Hepatocyte (in vitro differentiated cells): Measurements from ENCODE around the gene IRF6. TPM values are rescaled to one million over a fixed set of nuclear protein-coding genes. Genes with fewer than 3 reads are reported as not detected.

Source experiments
- DNase-seq: peaks from one replicate; pipeline ENCODE4 v3.0.0-alpha.2; 2016; ENCODE audit warnings: low spot score
- H2AFZ ChIP-seq: fragments of 200-600 bp; sonication (generic); 2 replicates; pipeline ENCODE4 v1.6.0; 2016; ENCODE audit warnings: antibody characterized with exemption, mild to moderate bottlenecking
- H3K27ac ChIP-seq: fragments of 200-600 bp; sonication (generic); 2 replicates; pipeline ENCODE4 v1.5.1; 2016; ENCODE audit warnings: mild to moderate bottlenecking
- H3K27me3 ChIP-seq: fragments of 200-600 bp; sonication (generic); 2 replicates; pipeline ENCODE4 v1.6.1; 2016
- H3K36me3 ChIP-seq: fragments of 200-600 bp; sonication (generic); replicated peaks from 2 replicates; pipeline ENCODE4 v1.5.1; 2016; ENCODE audit warnings: low read depth; ENCODE audit not compliant: insufficient read depth
- H3K4me1 ChIP-seq: fragments of 200-600 bp; sonication (generic); 2 replicates; pipeline ENCODE4 v1.5.1; 2016; ENCODE audit warnings: mild to moderate bottlenecking, moderate library complexity; ENCODE audit not compliant: insufficient read depth
- H3K4me2 ChIP-seq: fragments of 200-600 bp; sonication (generic); 2 replicates; pipeline ENCODE4 v1.6.0; 2016
- H3K4me3 ChIP-seq: fragments of 200-600 bp; sonication (generic); 2 replicates; pipeline ENCODE4 v1.5.1; 2016; ENCODE audit warnings: mild to moderate bottlenecking
- H3K79me2 ChIP-seq: fragments of 200-600 bp; sonication (generic); 2 replicates; pipeline ENCODE4 v1.6.0; 2017; ENCODE audit warnings: mild to moderate bottlenecking
- H3K9me2 ChIP-seq: fragments of 200-600 bp; sonication (generic); replicated peaks from 2 replicates; pipeline ENCODE4 v1.6.0; 2017; ENCODE audit warnings: mild to moderate bottlenecking; ENCODE audit not compliant: insufficient read depth
- H3K9me3 ChIP-seq: fragments of 200-600 bp; sonication (generic); 2 replicates; pipeline ENCODE4 v1.5.1; 2016; ENCODE audit warnings: low read depth, mild to moderate bottlenecking
- H4K20me1 ChIP-seq: fragments of 200-600 bp; sonication (generic); 2 replicates; pipeline ENCODE4 v1.6.0; 2016; ENCODE audit warnings: mild to moderate bottlenecking; ENCODE audit not compliant: insufficient read depth, poor library complexity, severe bottlenecking
- EZH2 ChIP-seq: fragments of 200-600 bp; sonication (generic); IDR thresholded peaks from 2 replicates; pipeline ENCODE4 v1.6.1; 2016; ENCODE audit warnings: antibody characterized with exemption, mild to moderate bottlenecking, borderline replicate concordance
- EZH2phosphoT487 ChIP-seq: fragments of 200-600 bp; sonication (generic); IDR thresholded peaks from one replicate; pipeline ENCODE4 v1.6.1; 2018; ENCODE audit warnings: antibody characterized with exemption, mild to moderate bottlenecking, low read depth, moderate library complexity; ENCODE audit not compliant: unreplicated experiment, severe bottlenecking
- WGBS: methylation state at CpG from one replicate; pipeline ENCODE4 v1.1.6; 2016; ENCODE audit warnings: low lambda C conversion rate; ENCODE audit errors: missing lambda C conversion rate; 5-methylcytosine and 5-hydroxymethylcytosine counted together
- polyA plus RNA-seq: library from polyadenylated mRNA; unstranded; fragments of >200 nt; fragmentation: Nextera tagmentation; extraction: Ambion mirVana; gene quantifications from 2 replicates; pipeline ENCODE4 v1.2.1, GENCODE V29; 2016
- total RNA-seq: library from RNA; depleted of rRNA; stranded (reverse); fragments of >200 nt; gene quantifications from 2 replicates; pipeline ENCODE4 v1.2.3, GENCODE V29; 2014
- TF ChIP-seq, protein P1 (sequence below): fragments of 200-600 bp; sonication (generic); IDR thresholded peaks from 2 replicates; pipeline ENCODE4 v1.5.1; 2016; ENCODE audit warnings: antibody characterized with exemption, mild to moderate bottlenecking; ENCODE audit not compliant: poor library complexity

Gene IRF6
- total and polyA plus RNA-seq, 2 experiments from 2014 or later, result 31.0 to 35.3 TPM

DNA sequence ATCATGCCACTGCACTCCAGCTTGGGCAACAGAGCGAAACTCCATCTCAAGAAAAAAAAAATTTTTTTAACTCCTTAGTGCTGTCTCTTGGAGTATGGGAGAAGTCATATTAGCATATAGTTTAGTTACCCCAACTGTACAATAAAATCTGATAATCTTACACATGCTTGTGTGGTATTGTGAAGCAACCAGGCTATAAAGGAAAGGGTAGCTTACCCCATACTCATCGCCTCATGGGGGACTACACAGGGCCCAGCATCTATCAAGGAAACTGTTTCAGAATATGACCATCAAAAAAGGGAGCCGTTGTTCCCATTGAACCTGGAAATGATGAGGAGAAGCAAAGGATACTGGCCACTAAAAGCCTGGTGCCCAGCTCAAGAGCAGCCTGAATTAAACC lies 53.1 kb downstream of the IRF6 start:
- WGBS, result 91% methylated on average over 3 of the region's 3 CpGs

DNA sequence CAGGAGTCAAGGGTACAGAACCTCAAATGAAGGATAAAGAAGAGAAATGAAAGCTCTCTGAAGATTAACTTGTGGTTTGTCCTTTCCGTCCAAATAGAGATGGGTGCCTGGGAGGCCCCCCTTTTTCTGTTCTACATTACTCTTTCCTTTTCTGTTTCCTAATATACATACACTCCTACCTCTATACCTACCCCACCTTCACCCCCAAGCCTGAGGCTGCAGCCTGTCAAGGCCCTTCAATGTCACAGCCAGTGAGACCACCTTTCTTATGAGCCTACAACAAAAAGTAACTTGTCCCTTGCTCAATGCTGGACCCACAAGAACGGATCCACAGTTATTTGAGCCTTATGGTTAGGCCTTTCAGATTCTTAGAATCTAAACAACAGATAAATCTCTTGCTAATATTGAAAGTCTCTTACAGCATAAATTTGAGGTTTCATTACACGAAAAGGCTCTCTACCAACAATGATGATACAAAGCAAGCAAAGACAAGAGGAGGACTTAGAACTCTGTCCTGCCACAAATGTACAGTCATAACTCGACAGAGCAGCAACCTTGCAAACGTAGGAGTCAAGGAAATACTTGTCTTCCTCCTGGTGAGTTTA lies 54.2 kb downstream of the IRF6 start:
- DNase-seq, result no peak
- Histone ChIP-seq H3K4me3 (no peak overlapping the region), H3K4me1 (no peaks in the 10 kb centered on the region), H3K27ac (no peak overlapping the region), H3K27me3 (no peaks in the 10 kb centered on the region), H3K36me3 (no peaks in the 10 kb centered on the region), H4K20me1 (no peaks in the 10 kb centered on the region), H2AFZ (no peak overlapping the region), H3K4me2 (no peak overlapping the region), H3K79me2 (no peaks in the 10 kb centered on the region), H3K9me3 (no peaks in the 10 kb centered on the region), H3K9me2 (no peaks in the 10 kb centered on the region)
- 78% methylated on average over 5 of the region's 5 CpGs for WGBS
- TF ChIP-seq EZH2phosphoT487 (no peak), EZH2 (no peak)
- TF ChIP-seq, protein P1, sequence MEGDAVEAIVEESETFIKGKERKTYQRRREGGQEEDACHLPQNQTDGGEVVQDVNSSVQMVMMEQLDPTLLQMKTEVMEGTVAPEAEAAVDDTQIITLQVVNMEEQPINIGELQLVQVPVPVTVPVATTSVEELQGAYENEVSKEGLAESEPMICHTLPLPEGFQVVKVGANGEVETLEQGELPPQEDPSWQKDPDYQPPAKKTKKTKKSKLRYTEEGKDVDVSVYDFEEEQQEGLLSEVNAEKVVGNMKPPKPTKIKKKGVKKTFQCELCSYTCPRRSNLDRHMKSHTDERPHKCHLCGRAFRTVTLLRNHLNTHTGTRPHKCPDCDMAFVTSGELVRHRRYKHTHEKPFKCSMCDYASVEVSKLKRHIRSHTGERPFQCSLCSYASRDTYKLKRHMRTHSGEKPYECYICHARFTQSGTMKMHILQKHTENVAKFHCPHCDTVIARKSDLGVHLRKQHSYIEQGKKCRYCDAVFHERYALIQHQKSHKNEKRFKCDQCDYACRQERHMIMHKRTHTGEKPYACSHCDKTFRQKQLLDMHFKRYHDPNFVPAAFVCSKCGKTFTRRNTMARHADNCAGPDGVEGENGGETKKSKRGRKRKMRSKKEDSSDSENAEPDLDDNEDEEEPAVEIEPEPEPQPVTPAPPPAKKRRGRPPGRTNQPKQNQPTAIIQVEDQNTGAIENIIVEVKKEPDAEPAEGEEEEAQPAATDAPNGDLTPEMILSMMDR, result no peak

More for the DNA sequence above, 53.1 kb downstream of the IRF6 start:
- no peak overlapping the region for H2AFZ ChIP-seq
- H3K36me3 ChIP-seq, result no peaks in the 10 kb centered on the region
- no peaks in the 10 kb centered on the region for H3K27me3 ChIP-seq
- no peaks in the 10 kb centered on the region for H3K9me2 ChIP-seq
- DNase-seq, result no peak
- TF ChIP-seq, protein P1, result no peak
- TF ChIP-seq EZH2, result no peak
- no peak for TF ChIP-seq EZH2phosphoT487
- no peaks in the 10 kb centered on the region for H3K79me2 ChIP-seq
- no peak overlapping the region for H3K4me2 ChIP-seq
- H4K20me1 ChIP-seq, result no peaks in the 10 kb centered on the region
- no peaks in the 10 kb centered on the region for H3K4me1 ChIP-seq
- H3K27ac ChIP-seq, result no peak overlapping the region
- H3K4me3 ChIP-seq, result no peak overlapping the region
- H3K9me3 ChIP-seq, result no peaks in the 10 kb centered on the region

DNA sequence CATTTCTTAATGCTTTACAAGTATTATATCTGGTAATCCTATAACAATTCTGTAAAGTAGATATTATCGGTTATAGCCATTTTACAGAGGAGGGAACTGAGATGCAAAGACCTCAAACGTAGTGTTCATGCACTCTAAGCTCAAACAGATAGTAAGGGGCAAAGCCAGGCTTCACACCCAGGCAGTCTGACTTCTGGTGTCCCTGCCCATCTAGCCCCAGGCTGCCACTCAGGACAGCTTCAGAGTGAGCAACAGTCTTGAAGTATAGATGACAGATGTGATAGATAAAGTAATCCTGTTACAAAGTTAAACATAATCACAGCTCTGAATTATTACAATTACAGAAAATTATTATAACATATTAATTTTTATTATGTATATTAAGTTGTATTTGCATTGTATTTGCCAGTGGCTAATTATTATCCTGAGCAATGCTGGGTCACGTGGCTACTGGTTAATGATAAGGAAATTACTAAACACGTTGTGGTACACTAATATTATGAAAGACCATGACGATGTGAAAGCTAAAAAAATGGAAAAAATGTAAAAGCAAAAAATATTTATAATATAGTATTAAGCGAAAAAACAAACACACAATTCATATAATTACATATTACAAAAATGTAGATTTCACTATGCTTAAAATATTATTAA lies 56.1 kb downstream of the IRF6 start:
- no peaks in the 10 kb centered on the region for H3K9me2 ChIP-seq
- no peaks in the 10 kb centered on the region for H3K9me3 ChIP-seq
- TF ChIP-seq, protein P1, result no peak
- no peak for TF ChIP-seq EZH2phosphoT487
- no peak for TF ChIP-seq EZH2
- no peaks in the 10 kb centered on the region for H3K36me3 ChIP-seq
- no peak overlapping the region for H2AFZ ChIP-seq
- no peak overlapping the region for H3K27ac ChIP-seq
- H3K4me1 ChIP-seq, result no peaks in the 10 kb centered on the region
- no peak overlapping the region for H3K4me3 ChIP-seq
- no peaks in the 10 kb centered on the region for H3K27me3 ChIP-seq
- H3K79me2 ChIP-seq, result no peaks in the 10 kb centered on the region
- no peaks in the 10 kb centered on the region for H4K20me1 ChIP-seq
- no peak for DNase-seq
- no peak overlapping the region for H3K4me2 ChIP-seq
- 73% methylated on average over 6 of the region's 6 CpGs for WGBS
